ENCODE results near the gene TENT4B.
A peak's percentile ranks its signal among the peaks of the same experiment; 100 is the strongest.

The TENT4B gene

DNA sequence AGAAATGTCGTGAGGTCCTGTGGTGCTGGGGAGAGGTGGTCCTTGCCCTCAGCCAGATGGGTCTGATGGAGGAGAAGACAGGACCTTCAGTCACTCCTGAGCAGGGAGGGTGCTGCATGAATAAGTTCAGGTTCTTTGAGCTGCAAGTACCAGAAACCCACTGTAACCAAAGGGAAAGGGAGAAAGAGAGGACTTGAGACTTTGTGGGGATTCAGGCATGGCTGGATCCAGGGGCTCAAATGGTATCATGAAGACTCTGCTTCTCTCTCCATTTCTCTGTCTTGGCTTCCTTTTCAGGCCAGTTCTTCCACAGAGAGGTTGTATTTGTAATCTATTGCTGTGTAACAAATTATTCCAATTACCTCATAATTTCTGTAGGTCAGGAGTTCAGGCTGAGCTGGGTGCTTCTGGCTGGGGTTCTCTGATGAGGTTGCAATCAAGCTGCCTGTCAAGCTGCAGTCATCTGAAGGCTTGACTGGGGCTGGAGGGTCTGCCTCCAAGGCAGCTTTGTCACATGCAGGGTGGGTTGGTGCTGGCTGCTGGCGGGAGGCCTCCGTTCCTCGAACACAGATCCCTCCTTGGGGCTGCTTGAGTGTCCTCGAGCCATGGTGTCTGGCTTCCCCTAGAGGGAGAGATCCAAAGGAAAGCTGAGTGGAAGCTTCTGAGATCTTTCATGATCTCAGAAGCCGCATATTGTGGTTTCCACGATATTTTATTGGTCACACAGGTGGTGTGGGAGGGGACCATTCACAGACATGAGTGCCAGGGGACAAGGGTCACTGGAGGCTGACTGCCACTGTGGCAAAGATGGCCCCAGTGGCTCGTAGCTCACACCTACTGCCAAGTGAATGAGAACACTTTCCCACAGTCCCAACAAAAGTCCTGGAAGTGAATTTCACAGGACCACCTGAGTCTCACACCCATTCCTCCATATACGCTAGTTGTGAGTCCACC lies 107.4 kb downstream of the TENT4B start:
- no peak for DNase-seq (ENCODE audit: extremely low read depth, low read depth)
- TF ChIP-seq, protein P1, sequence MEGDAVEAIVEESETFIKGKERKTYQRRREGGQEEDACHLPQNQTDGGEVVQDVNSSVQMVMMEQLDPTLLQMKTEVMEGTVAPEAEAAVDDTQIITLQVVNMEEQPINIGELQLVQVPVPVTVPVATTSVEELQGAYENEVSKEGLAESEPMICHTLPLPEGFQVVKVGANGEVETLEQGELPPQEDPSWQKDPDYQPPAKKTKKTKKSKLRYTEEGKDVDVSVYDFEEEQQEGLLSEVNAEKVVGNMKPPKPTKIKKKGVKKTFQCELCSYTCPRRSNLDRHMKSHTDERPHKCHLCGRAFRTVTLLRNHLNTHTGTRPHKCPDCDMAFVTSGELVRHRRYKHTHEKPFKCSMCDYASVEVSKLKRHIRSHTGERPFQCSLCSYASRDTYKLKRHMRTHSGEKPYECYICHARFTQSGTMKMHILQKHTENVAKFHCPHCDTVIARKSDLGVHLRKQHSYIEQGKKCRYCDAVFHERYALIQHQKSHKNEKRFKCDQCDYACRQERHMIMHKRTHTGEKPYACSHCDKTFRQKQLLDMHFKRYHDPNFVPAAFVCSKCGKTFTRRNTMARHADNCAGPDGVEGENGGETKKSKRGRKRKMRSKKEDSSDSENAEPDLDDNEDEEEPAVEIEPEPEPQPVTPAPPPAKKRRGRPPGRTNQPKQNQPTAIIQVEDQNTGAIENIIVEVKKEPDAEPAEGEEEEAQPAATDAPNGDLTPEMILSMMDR (IDR thresholded peaks at IDR 0.05; ENCODE audit: low read depth, low read length): no peak

- TF ChIP-seq, protein P1 (IDR thresholded peaks at IDR 0.05; ENCODE audit: low read depth, low read length): no peak
- DNase-seq (ENCODE audit: extremely low read depth, low read depth): no peak
Observed at GRCh38 chr16:50261160-50261706, 108.1 kb downstream of the TENT4B start.

- DNase-seq (ENCODE audit: extremely low read depth, low read depth): no peak
- TF ChIP-seq, protein P1 (IDR thresholded peaks at IDR 0.05; ENCODE audit: low read depth, low read length): no peak
Observed at GRCh38 chr16:50261707-50262235, 108.7 kb downstream of the TENT4B start.

GRCh38 chr16:50263060-50263909 lies 110.2 kb downstream of the TENT4B start:
- no peak for DNase-seq (ENCODE audit: extremely low read depth, low read depth)
- TF ChIP-seq, protein P1 (IDR thresholded peaks at IDR 0.05; ENCODE audit: low read depth, low read length): no peak

DNA sequence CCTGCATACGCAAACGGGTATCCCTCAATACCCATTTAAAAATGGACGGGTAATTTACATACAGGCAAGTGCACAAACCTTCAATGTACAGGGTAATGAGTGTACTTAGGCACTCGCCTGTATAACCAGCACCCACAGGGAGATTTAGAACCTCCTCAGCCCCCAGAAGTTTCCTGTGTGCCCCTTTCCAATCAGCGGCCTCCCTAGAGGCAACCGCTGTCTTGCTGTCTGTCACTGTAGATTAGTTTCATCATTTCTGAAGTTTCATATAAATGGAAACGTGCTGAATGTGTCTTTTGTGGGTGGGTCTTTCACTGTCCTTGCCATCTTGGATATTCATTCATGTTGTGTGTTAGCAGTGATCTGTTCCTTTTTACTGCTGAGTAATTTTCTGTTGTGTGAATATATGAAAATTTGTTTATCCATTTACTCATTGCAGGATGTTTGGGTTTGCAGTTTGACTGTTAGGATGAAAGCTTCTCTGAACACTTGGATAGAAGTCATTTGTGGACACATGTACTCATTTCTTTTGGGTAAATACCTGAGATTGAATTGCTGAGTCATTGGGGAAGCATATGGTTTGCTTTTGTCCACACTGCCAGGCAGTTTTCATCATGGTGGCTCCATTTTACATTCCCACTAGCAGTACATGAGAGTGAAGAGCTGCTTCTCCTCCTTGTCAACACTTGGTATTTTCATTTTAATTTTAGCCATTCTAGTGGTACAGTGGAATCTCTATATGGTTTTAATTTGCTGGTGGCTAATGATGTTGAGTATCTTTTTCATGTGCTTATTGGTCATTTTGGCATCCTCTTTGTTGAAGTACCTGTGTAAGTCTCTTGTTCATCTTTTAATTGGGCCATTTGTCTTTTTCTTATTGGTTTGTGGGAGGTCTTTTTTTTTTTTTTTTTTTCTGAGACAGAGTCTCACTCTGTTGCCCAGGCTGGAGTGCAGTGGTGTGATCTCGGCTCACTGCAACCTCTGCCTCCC lies 111.1 kb downstream of the TENT4B start:
- DNase-seq (ENCODE audit: extremely low read depth, low read depth): no peak
- TF ChIP-seq, protein P1 (IDR thresholded peaks at IDR 0.05; ENCODE audit: low read depth, low read length): no peak

DNA sequence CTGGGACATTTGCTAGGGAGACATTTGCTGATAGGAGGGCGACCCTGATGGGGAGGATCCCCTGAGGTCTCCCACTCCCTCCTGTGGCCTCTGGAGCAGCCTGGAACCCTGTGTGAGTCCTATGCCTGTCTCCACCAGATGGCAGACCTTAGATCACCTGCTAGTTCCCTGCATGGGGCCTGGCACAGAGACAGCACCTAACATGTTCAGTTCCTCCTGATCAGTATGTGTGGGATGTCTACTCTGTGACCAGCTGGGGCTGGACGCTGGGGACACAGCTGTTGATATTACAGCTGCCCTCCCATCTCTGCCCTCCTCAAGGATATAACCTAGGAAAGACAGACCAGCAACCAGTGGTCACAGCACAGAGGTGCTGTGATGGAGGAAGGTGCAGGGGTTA lies 112.2 kb downstream of the TENT4B start:
- TF ChIP-seq, protein P1 (IDR thresholded peaks at IDR 0.05; ENCODE audit: low read depth, low read length): peak; percentile 11
- DNase-seq (ENCODE audit: extremely low read depth, low read depth): no peak

Measured in AG09319 (cell line).